GM21717 (cell line): Measurements from ENCODE around the gene CTAGE4.
"Not testable (repeated sequence)": the region's sequence is repeated elsewhere in the genome, so short reads cannot be mapped to it uniquely, and the experiment has no call there.

Source experiments
- ATAC-seq: cut with Tn5 transposase; IDR thresholded peaks from one replicate; pipeline ENCODE4 v1.9.1; 2021; ENCODE audit warnings: mild to moderate bottlenecking, moderate library complexity; ENCODE audit not compliant: unreplicated experiment

The CTAGE4 gene

GRCh38 chr7:144183166-144183565 lies at the start of gene CTAGE4:
Gene CTAGE4, plus strand, starts transcription at chr7:144183466. Its CDS starts 38 bp downstream, at chr7:144183504.
- not testable (repeated sequence) for ATAC-seq

GRCh38 chr7:144134116-144134515 lies 49.1 kb upstream of the CTAGE4 start:
- ATAC-seq = no peak

GRCh38 chr7:144137501-144137900 lies 45.8 kb upstream of the CTAGE4 start:
- ATAC-seq = no peak

GRCh38 chr7:144142187-144142586 lies 41.1 kb upstream of the CTAGE4 start:
- no peak for ATAC-seq

- no peak for ATAC-seq
Observed at GRCh38 chr7:144144426-144144825, 38.8 kb upstream of the CTAGE4 start.

GRCh38 chr7:144148224-144148827 lies 34.9 kb upstream of the CTAGE4 start:
- no peak for ATAC-seq

GRCh38 chr7:144158861-144159260 lies 24.4 kb upstream of the CTAGE4 start:
- ATAC-seq = no peak

GRCh38 chr7:144164784-144165183 lies 18.5 kb upstream of the CTAGE4 start:
- no peak for ATAC-seq

GRCh38 chr7:144171594-144172350 lies 11.5 kb upstream of the CTAGE4 start:
- not testable (repeated sequence) for ATAC-seq

GRCh38 chr7:144174613-144175012 lies 8.7 kb upstream of the CTAGE4 start:
- ATAC-seq = no peak

GRCh38 chr7:144178380-144179164 lies 4.7 kb upstream of the CTAGE4 start:
- peak; percentile 99 for ATAC-seq

- peak; percentile 16 for ATAC-seq
Observed at GRCh38 chr7:144179165-144179479, 4.1 kb upstream of the CTAGE4 start.

- not testable (repeated sequence) for ATAC-seq
Observed at GRCh38 chr7:144187848-144188247, 4.6 kb downstream of the CTAGE4 start.

GRCh38 chr7:144188578-144189171 lies 5.4 kb downstream of the CTAGE4 start:
- ATAC-seq = not testable (repeated sequence)

- not testable (repeated sequence) for ATAC-seq
Observed at GRCh38 chr7:144193782-144194181, 10.5 kb downstream of the CTAGE4 start.

- ATAC-seq = not testable (repeated sequence)
Observed at GRCh38 chr7:144194453-144194852, 11.2 kb downstream of the CTAGE4 start.

- peak; percentile 63 for ATAC-seq
Observed at GRCh38 chr7:144195212-144195872, 12.1 kb downstream of the CTAGE4 start, which contains the start of gene ARHGEF35. Gene ARHGEF35, minus strand, starts transcription at chr7:144195833. Its CDS starts 7,450 bp downstream, at chr7:144188383.

GRCh38 chr7:144198934-144199333 lies 15.7 kb downstream of the CTAGE4 start:
- ATAC-seq = not testable (repeated sequence)

GRCh38 chr7:144201978-144202377 lies 18.7 kb downstream of the CTAGE4 start:
- peak; percentile 37 for ATAC-seq

- not testable (repeated sequence) for ATAC-seq
Observed at GRCh38 chr7:144203086-144203485, 19.8 kb downstream of the CTAGE4 start.

GRCh38 chr7:144205306-144205705 lies 22.0 kb downstream of the CTAGE4 start:
- ATAC-seq = not testable (repeated sequence)
